Measurements from ENCODE around the gene SPINK6. TPM values are rescaled to one million over a fixed set of nuclear protein-coding genes. Genes with fewer than 3 reads are reported as not detected.

The SPINK6 gene
- total and polyA plus RNA-seq, 9 of the 15 experiments (the other 6 are each of a cell fraction or from before 2014, with no cell fraction given): not detected

DNA sequence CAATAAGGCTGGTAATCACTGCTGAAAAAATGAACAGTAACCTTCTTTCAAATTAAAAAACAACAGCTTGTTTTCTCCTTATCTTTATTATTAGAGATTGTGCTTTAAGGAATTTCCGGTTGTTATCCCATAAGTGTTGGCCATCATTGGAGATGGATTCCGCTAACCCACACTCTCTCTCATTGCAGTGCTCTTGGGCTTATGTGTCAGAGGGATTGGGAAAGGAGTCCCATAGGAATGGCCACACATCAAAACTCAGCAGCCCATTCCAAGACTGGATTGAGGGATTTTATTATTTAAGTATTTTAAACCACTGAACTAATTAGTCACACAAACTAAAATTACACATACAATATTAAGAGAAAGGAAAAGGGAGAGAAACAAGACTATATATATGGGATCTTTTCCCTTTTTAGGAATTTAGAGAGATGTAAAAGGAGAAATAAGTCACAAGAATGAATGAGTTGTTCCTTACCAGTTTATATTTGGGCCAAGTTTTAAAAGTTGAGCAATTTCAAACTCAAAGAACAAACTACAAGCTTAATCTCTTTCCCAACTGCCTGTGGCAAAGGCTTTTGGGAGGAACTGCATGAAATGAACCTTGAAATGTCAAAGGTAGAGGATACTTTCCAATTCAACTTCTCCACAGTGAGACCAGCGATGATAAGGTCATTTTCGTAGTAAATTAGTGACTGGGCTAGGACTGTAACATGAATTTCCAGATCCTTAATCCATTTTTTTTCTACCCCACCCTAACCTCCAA is 2.4 kb downstream of the SPINK6 start (continued):
- no peak for TF ChIP-seq DIDO1 (tag; IDR thresholded peaks at IDR 0.05; ENCODE audit: low read depth)

- no peaks in the 10 kb centered on the region for H3K27me3 ChIP-seq (ENCODE audit: control insufficient read depth in 2 of 2, insufficient read depth in 2 of 2, low read length in 2 of 2)
- H3K27ac ChIP-seq (ENCODE audit: extremely low read depth, low read depth, low read length): no peak overlapping the region
- no peaks in the 10 kb centered on the region for H3K4me1 ChIP-seq (replicated peaks in 1 of 2; ENCODE audit: control insufficient read depth in 2 of 2, insufficient read depth in 2 of 2, low read length in 2 of 2)
- no peaks in the 10 kb centered on the region for H3K79me2 ChIP-seq (ENCODE audit: control insufficient read depth, insufficient read depth, low read length)
- H3K4me3 ChIP-seq: no peak overlapping the region
- DNase-seq (ENCODE audit: extremely low read depth in 1 of 4, low spot score in 3 of 4) (no peak), ATAC-seq (no peak), FAIRE-seq (no peak)
- in situ Hi-C loops (cut with MboI): no loop called here
- no peaks in the 10 kb centered on the region for H3K9me1 ChIP-seq (ENCODE audit: control insufficient read depth, insufficient read depth, low read length)
- no peak for TF ChIP-seq NRF1 (conservative IDR thresholded peaks at IDR 0.05 in 1 of 2, IDR thresholded peaks at IDR 0.05 in 1 of 2)
- no peak for TF ChIP-seq NR0B1 (IDR thresholded peaks at IDR 0.05; ENCODE audit: partially characterized antibody)
- TF ChIP-seq KLF16 (IDR thresholded peaks at IDR 0.05): no peak
- no peak for TF ChIP-seq TEAD2 (tag; IDR thresholded peaks at IDR 0.05)
- TF ChIP-seq NR2F6 (CRISPR knock-in tag; IDR thresholded peaks at IDR 0.05): no peak
- TF ChIP-seq NFIX (CRISPR knock-in tag; IDR thresholded peaks at IDR 0.05; ENCODE audit: low read depth): no peak
- no peak for TF ChIP-seq ESRRA (IDR thresholded peaks at IDR 0.05; ENCODE audit: borderline replicate concordance, low read depth)
- TF ChIP-seq PRMT5 (CRISPR knock-in tag; IDR thresholded peaks at IDR 0.05): no peak
- no peak for TF ChIP-seq MIER1 (IDR thresholded peaks at IDR 0.05; ENCODE audit: low read depth)
- TF ChIP-seq ETS2 (tag; IDR thresholded peaks at IDR 0.05; ENCODE audit: borderline replicate concordance, poor library complexity, severe bottlenecking): no peak
- TF ChIP-seq XRCC3 (IDR thresholded peaks at IDR 0.05): no peak
- no peak for TF ChIP-seq ZEB2 (IDR thresholded peaks at IDR 0.05)
- TF ChIP-seq MCM3 (IDR thresholded peaks at IDR 0.05): no peak
- TF ChIP-seq TAF9B (IDR thresholded peaks at IDR 0.05; ENCODE audit: partially characterized antibody): no peak
- TF ChIP-seq SMARCA4 (IDR thresholded peaks at IDR 0.05): no peak
- no peak for TF ChIP-seq MEIS2 (IDR thresholded peaks at IDR 0.05; ENCODE audit: partially characterized antibody)
- WGBS (ENCODE audit: insufficient coverage, low coverage, missing lambda C conversion rate): 0% methylated on average over 1 of the region's 1 CpG
- ChIA-PET CTCF (ENCODE audit: low intra/inter-chr PET ratio) (no interaction called here), POLR2A (no interaction called here)
- intact Hi-C loops (cut with micrococcal nuclease): no loop called here
- no peak overlapping the region for H3K9ac ChIP-seq (ENCODE audit: insufficient read depth in 1 of 2, low read depth in 2 of 2, low read length in 2 of 2)
- H3K4me2 ChIP-seq (ENCODE audit: insufficient read depth, low read length): no peak overlapping the region
- no TSS peak for BruUV-seq (replicated peaks)
- no peak overlapping the region for H2AFZ ChIP-seq (ENCODE audit: low read depth, low read length)
- no peaks in the 10 kb centered on the region for H3K36me3 ChIP-seq (ENCODE audit: control insufficient read depth, insufficient read depth, low read length)
- H4K20me1 ChIP-seq (replicated peaks; ENCODE audit: control insufficient read depth, insufficient read depth, low read length): no peaks in the 10 kb centered on the region
- H3K9me3 ChIP-seq (replicated peaks; ENCODE audit: control insufficient read depth, insufficient read depth, low read depth, low read length): no peaks in the 10 kb centered on the region
Measured at GRCh38 chr5:148205865-148206264, 3.0 kb downstream of the SPINK6 start.

Data from K562 (cell line).